GM10248 (cell line): ENCODE measurements around the gene PTGFRN.
"Not testable (repeated sequence)": the region's sequence is repeated elsewhere in the genome, so short reads cannot be mapped to it uniquely, and the experiment has no call there.

Experiments used
- CTCF ChIA-PET: fragments of 300-600 bp; sonication (Branson Sonifier 250); formaldehyde crosslinking; extraction: SDS; loops from one replicate; lab custom pipeline; 2021; ENCODE audit warnings: antibody characterized with exemption; lab: Yijun Ruan, JAX
- POLR2A ChIA-PET: fragments of 350-650 bp; sonication (Branson Sonifier 250); formaldehyde crosslinking; extraction: SDS; loops from one replicate; lab custom pipeline; 2020; ENCODE audit warnings: antibody characterized with exemption; lab: Yijun Ruan, JAX
- DNase-seq: peaks from one replicate; pipeline ENCODE4 v3.0.0; 2012; ENCODE audit errors: extremely low spot score
- TF ChIP-seq, protein P1 (sequence below): IDR thresholded peaks from 2 replicates; pipeline ENCODE4 v1.5.1; 2012; ENCODE audit warnings: mild to moderate bottlenecking, low read depth; ENCODE audit errors: extremely low read depth, missing control alignments, control extremely low read depth

PTGFRN gene

GRCh38 chr1:116971965-116972673 is 62.4 kb downstream of the PTGFRN start:
- DNase-seq = no peak
- TF ChIP-seq, protein P1, sequence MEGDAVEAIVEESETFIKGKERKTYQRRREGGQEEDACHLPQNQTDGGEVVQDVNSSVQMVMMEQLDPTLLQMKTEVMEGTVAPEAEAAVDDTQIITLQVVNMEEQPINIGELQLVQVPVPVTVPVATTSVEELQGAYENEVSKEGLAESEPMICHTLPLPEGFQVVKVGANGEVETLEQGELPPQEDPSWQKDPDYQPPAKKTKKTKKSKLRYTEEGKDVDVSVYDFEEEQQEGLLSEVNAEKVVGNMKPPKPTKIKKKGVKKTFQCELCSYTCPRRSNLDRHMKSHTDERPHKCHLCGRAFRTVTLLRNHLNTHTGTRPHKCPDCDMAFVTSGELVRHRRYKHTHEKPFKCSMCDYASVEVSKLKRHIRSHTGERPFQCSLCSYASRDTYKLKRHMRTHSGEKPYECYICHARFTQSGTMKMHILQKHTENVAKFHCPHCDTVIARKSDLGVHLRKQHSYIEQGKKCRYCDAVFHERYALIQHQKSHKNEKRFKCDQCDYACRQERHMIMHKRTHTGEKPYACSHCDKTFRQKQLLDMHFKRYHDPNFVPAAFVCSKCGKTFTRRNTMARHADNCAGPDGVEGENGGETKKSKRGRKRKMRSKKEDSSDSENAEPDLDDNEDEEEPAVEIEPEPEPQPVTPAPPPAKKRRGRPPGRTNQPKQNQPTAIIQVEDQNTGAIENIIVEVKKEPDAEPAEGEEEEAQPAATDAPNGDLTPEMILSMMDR = no peak
- POLR2A ChIA-PET = no interaction called here
- CTCF ChIA-PET = interaction anchor here (1.0 to 1.3 kb wide), 2 partner anchors 9 to 19 kb away, joined by 3 to 4 read pairs; no protein-coding TSS in a partner anchor

DNA sequence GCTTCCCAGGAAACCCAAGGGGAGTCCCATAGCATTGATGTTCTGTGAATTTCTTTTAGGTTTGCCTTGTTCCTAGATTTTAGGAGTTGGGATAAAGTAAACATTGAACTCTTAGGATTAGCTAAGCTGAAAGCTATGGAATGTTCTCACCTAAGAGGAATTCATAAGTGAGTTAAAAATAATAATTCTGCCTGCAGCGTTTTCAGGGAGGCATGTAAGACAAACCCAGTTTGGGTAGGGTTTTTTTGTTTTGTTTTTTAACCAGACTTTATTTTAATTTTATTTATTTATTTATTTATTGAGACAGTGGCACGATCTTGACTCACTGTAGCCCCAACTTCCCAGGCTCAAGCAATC is 62.9 kb downstream of the PTGFRN start:
- TF ChIP-seq, protein P1 = no peak
- POLR2A ChIA-PET = no interaction called here
- CTCF ChIA-PET = interaction anchor here (1.0 to 1.3 kb wide), 2 partner anchors 10 to 19 kb away, joined by 3 to 4 read pairs; no protein-coding TSS in a partner anchor
- DNase-seq = no peak

GRCh38 chr1:116980309-116980708 is 70.6 kb downstream of the PTGFRN start:
- DNase-seq, POLR2A ChIA-PET, CTCF ChIA-PET: not testable (repeated sequence)

- TF ChIP-seq, protein P1 = no peak
- ChIA-PET POLR2A (no interaction called here), CTCF (interaction anchor here (1.3 kb wide), 1 partner anchor 11 kb away, joined by 3 read pairs; no protein-coding TSS in a partner anchor)
- no peak for DNase-seq
Measured at GRCh38 chr1:116981521-116982037, 71.9 kb downstream of the PTGFRN start.

GRCh38 chr1:116982319-116983004 is 72.7 kb downstream of the PTGFRN start:
- CTCF ChIA-PET = interaction anchor here (1.7 to 2.0 kb wide), 2 partner anchors 13 to 27 kb away, joined by 4 read pairs; no protein-coding TSS in a partner anchor
- POLR2A ChIA-PET = no interaction called here
- DNase-seq = no peak
- TF ChIP-seq, protein P1 = no peak

GRCh38 chr1:116983112-116983511 is 73.4 kb downstream of the PTGFRN start:
- ChIA-PET CTCF (interaction anchor here (1.7 to 2.0 kb wide), 2 partner anchors 13 to 27 kb away, joined by 4 read pairs; no protein-coding TSS in a partner anchor), POLR2A (no interaction called here)
- TF ChIP-seq, protein P1 = no peak
- no peak for DNase-seq
